Measurements from ENCODE around the gene CD33. TPM values are rescaled to one million over a fixed set of nuclear protein-coding genes. Genes with fewer than 3 reads are reported as not detected.

CD33 gene
- total RNA-seq, 2 donors from 2014 or later: 1.7 to 2.6 TPM

GRCh38 chr19:51256155-51256625, 31.3 kb downstream of the CD33 start:
- Mint-ChIP-seq H3K4me1 (ENCODE audit: low read depth) (peaks cover 35% of the 10 kb centered on the region), H3K36me3 (ENCODE audit: insufficient read depth in 2 of 2) (no peaks in the 10 kb centered on the region), H3K27me3 (ENCODE audit: low read depth) (peaks cover 33% of the 10 kb centered on the region), H3K27ac (peak overlapping the region; percentile 20), H3K4me3 (peak overlapping the region; percentile 8 to 40), H3K9me3 (no peaks in the 10 kb centered on the region)
- ATAC-seq (replicated peaks in 1 of 2) (peak; percentile 84 to 89), DNase-seq (peak in 1 of 2 donors; percentile 13)

DNA sequence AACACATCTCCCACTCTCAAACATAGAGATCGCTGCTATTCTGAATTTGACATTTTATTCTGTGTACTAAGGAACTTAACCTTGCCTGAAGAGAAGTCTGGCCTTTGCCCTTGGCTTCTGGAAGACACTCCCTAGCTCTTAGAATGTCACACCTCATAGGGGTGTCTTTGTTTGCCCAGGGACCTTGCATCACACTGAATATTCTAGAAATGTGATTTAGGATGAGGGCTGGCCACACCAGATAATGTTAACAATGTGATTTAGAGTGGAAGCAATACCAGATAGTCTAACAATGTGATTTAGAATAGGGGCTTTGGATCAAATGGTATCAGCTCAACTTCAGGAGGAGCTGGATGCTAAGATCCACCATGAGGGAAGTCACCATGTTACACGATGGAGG, 32.6 kb downstream of the CD33 start:
- no peak overlapping the region for H3K4me3 Mint-ChIP-seq
- no peaks in the 10 kb centered on the region for H3K9me3 Mint-ChIP-seq
- no peak overlapping the region for H3K27ac Mint-ChIP-seq
- ATAC-seq (replicated peaks in 1 of 2) (no peak), DNase-seq (no peak)
- H3K4me1 Mint-ChIP-seq (ENCODE audit: low read depth): peaks cover 35% of the 10 kb centered on the region
- no peaks in the 10 kb centered on the region for H3K36me3 Mint-ChIP-seq (ENCODE audit: insufficient read depth in 2 of 2)
- H3K27me3 Mint-ChIP-seq (ENCODE audit: low read depth): peaks cover 39% of the 10 kb centered on the region

- ATAC-seq (replicated peaks in 1 of 2) (no peak), DNase-seq (no peak)
- H3K9me3 Mint-ChIP-seq: no peaks in the 10 kb centered on the region
- H3K4me3 Mint-ChIP-seq: peak overlapping the region in 1 of 2 donors; percentile 22
- peaks cover 41% of the 10 kb centered on the region for H3K27me3 Mint-ChIP-seq (ENCODE audit: low read depth)
- H3K4me1 Mint-ChIP-seq (ENCODE audit: low read depth): peaks cover 29% of the 10 kb centered on the region
- no peaks in the 10 kb centered on the region for H3K36me3 Mint-ChIP-seq (ENCODE audit: insufficient read depth in 2 of 2)
- no peak overlapping the region for H3K27ac Mint-ChIP-seq
Observed at GRCh38 chr19:51258165-51259160, 33.6 kb downstream of the CD33 start.

DNA sequence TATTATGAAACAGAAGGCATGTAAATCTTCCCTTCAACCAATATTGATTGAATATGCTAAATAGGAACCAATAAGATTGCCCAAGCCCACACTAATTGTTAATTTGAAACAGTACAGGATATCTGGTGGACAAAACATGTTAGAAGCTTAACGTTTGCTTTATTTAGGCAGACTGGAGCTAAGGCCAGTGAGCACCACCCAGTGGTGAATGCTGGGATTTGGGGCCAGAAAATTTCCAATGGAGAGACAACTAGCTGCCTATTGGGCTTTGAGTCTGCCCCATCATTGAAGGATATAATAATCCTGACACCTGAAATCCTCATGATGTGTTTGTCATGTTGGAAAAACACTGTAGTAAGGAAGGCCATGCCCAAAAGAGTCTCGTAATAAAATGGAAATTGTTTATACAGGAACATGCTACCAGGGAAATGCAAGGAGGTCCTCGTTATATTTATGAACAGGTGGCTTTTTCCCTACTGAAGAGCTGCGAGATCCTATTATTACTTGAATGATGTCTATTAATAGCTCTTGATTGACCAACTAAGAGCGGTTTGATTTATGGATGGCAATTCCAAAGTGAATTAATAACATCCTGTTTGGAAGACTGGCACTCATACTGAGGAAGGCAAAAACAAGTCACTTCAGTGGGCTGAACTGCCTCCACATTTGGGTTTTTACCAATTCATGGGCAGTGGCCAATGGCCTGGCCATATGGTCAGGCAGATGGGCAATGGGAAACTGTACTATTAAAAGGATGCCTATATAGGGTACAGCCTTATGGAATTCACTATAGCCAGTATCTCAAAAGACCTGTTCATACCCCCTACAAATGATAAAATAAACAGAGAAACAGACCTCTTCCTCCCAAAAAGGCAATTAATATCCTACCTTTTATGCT, 34.7 kb downstream of the CD33 start:
- peaks cover 52% of the 10 kb centered on the region for H3K27me3 Mint-ChIP-seq (ENCODE audit: low read depth)
- no peak overlapping the region for H3K27ac Mint-ChIP-seq
- H3K9me3 Mint-ChIP-seq: no peaks in the 10 kb centered on the region
- peak; percentile 43 to 56 for DNase-seq
- H3K4me3 Mint-ChIP-seq: no peak overlapping the region
- H3K36me3 Mint-ChIP-seq (ENCODE audit: insufficient read depth in 2 of 2): no peaks in the 10 kb centered on the region
- H3K4me1 Mint-ChIP-seq (ENCODE audit: low read depth): peaks cover 27% of the 10 kb centered on the region
- peak in 1 of 2 donors; percentile 35 for ATAC-seq (replicated peaks in 1 of 2)

GRCh38 chr19:51263808-51264207, 38.9 kb downstream of the CD33 start:
- no peaks in the 10 kb centered on the region for H3K9me3 Mint-ChIP-seq
- no peaks in the 10 kb centered on the region for H3K36me3 Mint-ChIP-seq (ENCODE audit: insufficient read depth in 2 of 2)
- H3K4me3 Mint-ChIP-seq: no peak overlapping the region

GRCh38 chr19:51271067-51271466, 46.2 kb downstream of the CD33 start:
- peaks cover 10% of the 10 kb centered on the region for H3K27me3 Mint-ChIP-seq (ENCODE audit: low read depth)
- no peak for ATAC-seq (replicated peaks in 1 of 2)
- no peak for DNase-seq
- no peak overlapping the region for H3K27ac Mint-ChIP-seq
- peaks cover 22% of the 10 kb centered on the region for H3K4me1 Mint-ChIP-seq (ENCODE audit: low read depth)
- H3K4me3 Mint-ChIP-seq: peak overlapping the region in 1 of 2 donors; percentile 4
- no peaks in the 10 kb centered on the region for H3K36me3 Mint-ChIP-seq (ENCODE audit: insufficient read depth in 2 of 2)
- H3K9me3 Mint-ChIP-seq: no peaks in the 10 kb centered on the region

More at GRCh38 chr19:51263808-51264207, 38.9 kb downstream of the CD33 start:
- Mint-ChIP-seq H3K4me1 (ENCODE audit: low read depth) (peaks cover under 1% of the 10 kb centered on the region), H3K27me3 (ENCODE audit: low read depth) (peaks cover 39% of the 10 kb centered on the region), H3K27ac (no peak overlapping the region)
- no peak for ATAC-seq (replicated peaks in 1 of 2)
- DNase-seq: no peak

- peaks cover 22% of the 10 kb centered on the region for H3K4me1 Mint-ChIP-seq (ENCODE audit: low read depth)
- no peaks in the 10 kb centered on the region for H3K9me3 Mint-ChIP-seq
- peak overlapping the region; percentile 49 for H3K27ac Mint-ChIP-seq
- ATAC-seq (replicated peaks in 1 of 2) (peak; percentile 72 to 75), DNase-seq (peak; percentile 32 to 35)
- peak overlapping the region; percentile 33 to 35 for H3K4me3 Mint-ChIP-seq
- no peaks in the 10 kb centered on the region for H3K36me3 Mint-ChIP-seq (ENCODE audit: insufficient read depth in 2 of 2)
- peaks cover 15% of the 10 kb centered on the region for H3K27me3 Mint-ChIP-seq (ENCODE audit: low read depth)
Observed at GRCh38 chr19:51272183-51272810, 47.4 kb downstream of the CD33 start.

DNA sequence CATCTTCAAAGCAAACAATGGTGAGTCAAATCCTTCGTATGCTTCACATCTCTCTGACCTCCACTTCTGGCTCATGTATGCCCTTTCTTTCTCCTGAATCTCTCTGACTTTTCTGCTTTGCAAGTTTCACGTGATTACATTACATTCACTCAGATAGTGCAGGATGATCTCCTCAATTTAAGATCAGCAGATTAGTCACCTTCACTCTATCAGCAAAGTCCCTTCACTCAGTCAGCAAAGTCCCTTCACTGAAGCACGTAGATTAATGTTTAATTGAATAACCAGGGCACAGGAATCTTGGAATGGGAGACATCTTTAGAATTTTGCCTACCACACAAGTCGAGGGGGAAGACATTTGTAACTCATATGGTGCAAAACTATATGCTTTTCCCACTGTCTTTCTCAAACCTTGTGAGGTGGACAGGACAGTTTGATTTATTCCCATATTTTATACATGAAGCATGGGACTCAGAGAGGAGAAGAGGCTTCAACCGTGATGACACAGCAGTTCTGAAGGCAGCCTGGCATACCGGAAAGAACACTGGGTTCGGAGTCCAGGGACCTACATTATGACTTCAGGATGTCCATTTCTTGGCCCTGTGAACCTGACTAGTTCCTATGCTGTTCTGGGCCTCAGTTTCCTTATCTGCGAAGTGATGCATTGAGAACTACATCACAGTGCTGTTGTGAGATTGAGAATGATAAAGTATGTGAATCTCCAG, 49.3 kb downstream of the CD33 start:
- H3K27me3 Mint-ChIP-seq (ENCODE audit: low read depth): peaks cover 27% of the 10 kb centered on the region
- H3K36me3 Mint-ChIP-seq (ENCODE audit: insufficient read depth in 2 of 2): no peaks in the 10 kb centered on the region
- peaks cover 22% of the 10 kb centered on the region for H3K4me1 Mint-ChIP-seq (ENCODE audit: low read depth)
- ATAC-seq (replicated peaks in 1 of 2): peak; percentile 71 to 74
- H3K4me3 Mint-ChIP-seq: peak overlapping the region; percentile 4 to 33
- H3K9me3 Mint-ChIP-seq: no peaks in the 10 kb centered on the region
- DNase-seq: no peak
- H3K27ac Mint-ChIP-seq: no peak overlapping the region

DNA sequence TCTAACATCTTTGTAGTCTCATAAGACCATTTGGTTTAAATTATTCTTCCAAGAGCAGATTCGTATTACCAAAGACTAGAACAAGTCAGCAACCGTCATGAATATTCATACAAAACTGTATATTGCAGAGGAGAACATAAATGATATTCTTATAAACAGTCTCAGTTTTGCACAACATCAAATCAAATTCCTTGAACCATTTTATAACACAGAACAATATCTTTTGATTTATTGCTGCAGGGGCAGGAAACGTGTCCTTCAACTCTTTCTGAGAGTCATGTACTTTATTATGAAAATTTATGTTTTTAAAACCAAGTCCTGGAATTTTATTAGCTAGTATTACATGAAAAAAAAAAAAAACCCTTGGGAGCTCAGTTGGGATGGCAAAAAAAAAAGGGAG, 52.2 kb downstream of the CD33 start:
- no peak overlapping the region for H3K4me3 Mint-ChIP-seq

DNA sequence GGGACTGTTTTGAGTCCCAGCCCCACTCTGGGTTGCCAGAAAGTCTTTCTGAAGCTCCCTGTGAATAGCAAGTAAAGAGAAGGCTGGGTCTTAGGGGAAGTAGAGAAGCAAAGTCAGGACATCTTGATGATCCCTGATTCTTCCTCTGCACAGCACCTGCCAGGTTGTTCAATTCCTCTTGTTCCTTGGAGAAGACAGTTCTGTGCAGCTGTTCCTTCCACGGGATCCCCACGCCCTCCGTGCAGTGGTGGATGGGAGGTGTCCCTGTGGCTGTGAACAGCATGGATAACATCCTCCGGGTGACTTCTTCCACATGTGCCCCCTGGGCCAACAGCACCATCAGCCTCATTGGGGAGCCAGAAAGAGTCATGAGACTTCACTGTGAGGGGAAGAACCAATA, 57.5 kb downstream of the CD33 start:
- Mint-ChIP-seq H3K27me3 (ENCODE audit: low read depth) (peaks cover 28% of the 10 kb centered on the region), H3K9me3 (peaks cover 0 to 7% of the 10 kb centered on the region in 2 donors), H3K4me1 (ENCODE audit: low read depth) (no peaks in the 10 kb centered on the region), H3K27ac (no peak overlapping the region), H3K36me3 (ENCODE audit: insufficient read depth in 2 of 2) (peaks cover 0 to 5% of the 10 kb centered on the region in 2 donors), H3K4me3 (no peak overlapping the region)
- no peak for DNase-seq
- ATAC-seq (replicated peaks in 1 of 2): no peak

More for the DNA sequence above, 52.2 kb downstream of the CD33 start:
- H3K9me3 Mint-ChIP-seq: peaks cover 0 to 6% of the 10 kb centered on the region in 2 donors
- H3K4me1 Mint-ChIP-seq (ENCODE audit: low read depth): peaks cover 18% of the 10 kb centered on the region
- H3K27ac Mint-ChIP-seq: no peak overlapping the region
- ATAC-seq (replicated peaks in 1 of 2) (no peak), DNase-seq (no peak)
- H3K27me3 Mint-ChIP-seq (ENCODE audit: low read depth): peaks cover 39% of the 10 kb centered on the region
- no peaks in the 10 kb centered on the region for H3K36me3 Mint-ChIP-seq (ENCODE audit: insufficient read depth in 2 of 2)

DNA sequence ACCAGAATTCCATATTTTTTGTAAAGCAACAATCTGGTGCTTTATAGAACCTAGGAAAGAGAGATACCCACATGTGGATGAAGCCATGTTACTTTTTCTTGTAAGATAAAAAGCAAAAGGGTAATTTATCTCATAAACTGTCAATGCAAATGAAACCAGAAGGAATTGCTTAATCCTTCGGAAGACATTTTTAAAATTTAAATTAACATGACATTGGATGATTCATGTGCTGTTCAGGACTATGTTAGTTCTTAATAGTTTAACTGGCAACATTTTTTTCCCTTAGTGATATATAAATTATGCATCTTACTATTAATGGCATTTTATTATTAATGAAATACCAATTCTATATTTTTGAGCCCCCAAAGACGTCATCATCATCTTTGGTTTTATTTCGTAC, 60.8 kb downstream of the CD33 start:
- ATAC-seq (replicated peaks in 1 of 2) (no peak), DNase-seq (no peak)
- Mint-ChIP-seq H3K4me3 (no peak overlapping the region), H3K27me3 (ENCODE audit: low read depth) (peaks cover 7% of the 10 kb centered on the region), H3K4me1 (ENCODE audit: low read depth) (no peaks in the 10 kb centered on the region), H3K9me3 (peaks cover 1% of the 10 kb centered on the region in 2 donors), H3K27ac (no peak overlapping the region), H3K36me3 (ENCODE audit: insufficient read depth in 2 of 2) (peaks cover 0 to 5% of the 10 kb centered on the region in 2 donors)

Measured in activated T-cell treated with anti-CD3 and anti-CD28 coated beads, Interleukin-2, amount 50 U/mL, for 72 hours (primary cell).